BE2C (cell line): ENCODE results near the gene ABHD2.

Source experiments
- DNase-seq: peaks from one replicate; pipeline ENCODE4 v3.0.0-alpha.2; 2020
- H3K27me3 ChIP-seq: fragments of 250-450 bp; sonication (Bioruptor Pico); 2 replicates; pipeline ENCODE4 v1.5.1; 2020; ENCODE audit warnings: mild to moderate bottlenecking
- H3K36me3 ChIP-seq: fragments of 250-450 bp; sonication (Bioruptor Pico); 2 replicates; pipeline ENCODE4 v1.5.1; 2020; ENCODE audit warnings: mild to moderate bottlenecking
- H3K4me1 ChIP-seq: fragments of 250-450 bp; sonication (Bioruptor Pico); 2 replicates; pipeline ENCODE4 v1.5.1; 2020
- H3K4me3 ChIP-seq: 2 replicates; pipeline ENCODE4 v1.5.1; 2011; ENCODE audit warnings: low read depth, low read length
- H3K9me3 ChIP-seq: fragments of 250-450 bp; sonication (Bioruptor Pico); 2 replicates; pipeline ENCODE4 v1.5.1; 2020
- CTCF ChIP-seq: IDR thresholded peaks from 2 replicates; pipeline ENCODE4 v1.5.1; 2012; ENCODE audit warnings: mild to moderate bottlenecking, low read depth, low read length

The ABHD2 gene

GRCh38 chr15:89195836-89196235 is 107.6 kb downstream of the ABHD2 start:
- H3K4me3 ChIP-seq, result no peak overlapping the region
- TF ChIP-seq CTCF, result no peak
- no peak for DNase-seq
- H3K9me3 ChIP-seq, result no peaks in the 10 kb centered on the region
- peaks cover 28% of the 10 kb centered on the region for H3K36me3 ChIP-seq
- H3K27me3 ChIP-seq, result no peaks in the 10 kb centered on the region
- H3K4me1 ChIP-seq, result peaks cover 8% of the 10 kb centered on the region; the same call in 1 of the 2 replicates

- H3K36me3 ChIP-seq, result peaks cover 24% of the 10 kb centered on the region
- TF ChIP-seq CTCF, result no peak
- no peak for DNase-seq
- H3K4me1 ChIP-seq, result peaks cover 8% of the 10 kb centered on the region; the same call in 1 of the 2 replicates
- no peaks in the 10 kb centered on the region for H3K27me3 ChIP-seq
- no peak overlapping the region for H3K4me3 ChIP-seq
- no peaks in the 10 kb centered on the region for H3K9me3 ChIP-seq
These were observed 108.0 kb downstream of the ABHD2 start for GRCh38 chr15:89196241-89196640.

GRCh38 chr15:89196994-89197393 is 108.7 kb downstream of the ABHD2 start:
- no peak for TF ChIP-seq CTCF
- Histone ChIP-seq H3K27me3 (no peaks in the 10 kb centered on the region), H3K4me3 (no peak overlapping the region), H3K36me3 (peaks cover 20% of the 10 kb centered on the region), H3K9me3 (no peaks in the 10 kb centered on the region), H3K4me1 (peaks cover 8% of the 10 kb centered on the region; the same call in 1 of the 2 replicates)
- DNase-seq, result peak; percentile 36

- Histone ChIP-seq H3K9me3 (no peaks in the 10 kb centered on the region), H3K4me1 (peaks cover 8% of the 10 kb centered on the region; the same call in 1 of the 2 replicates), H3K4me3 (no peak overlapping the region), H3K27me3 (no peaks in the 10 kb centered on the region), H3K36me3 (peaks cover 18% of the 10 kb centered on the region)
- no peak for TF ChIP-seq CTCF
- peak; percentile 32 for DNase-seq
These were observed 109.3 kb downstream of the ABHD2 start for GRCh38 chr15:89197503-89197971.

GRCh38 chr15:89198196-89198595 is 109.9 kb downstream of the ABHD2 start:
- H3K36me3 ChIP-seq, result peaks cover 15% of the 10 kb centered on the region
- H3K4me3 ChIP-seq, result no peak overlapping the region
- DNase-seq, result no peak
- H3K9me3 ChIP-seq, result no peaks in the 10 kb centered on the region
- no peak for TF ChIP-seq CTCF
- H3K4me1 ChIP-seq, result peaks cover 8% of the 10 kb centered on the region; the same call in 1 of the 2 replicates
- H3K27me3 ChIP-seq, result no peaks in the 10 kb centered on the region

- Histone ChIP-seq H3K27me3 (no peaks in the 10 kb centered on the region), H3K9me3 (no peaks in the 10 kb centered on the region), H3K4me1 (peaks cover 8% of the 10 kb centered on the region; the same call in 1 of the 2 replicates), H3K4me3 (no peak overlapping the region), H3K36me3 (peaks cover 12% of the 10 kb centered on the region)
- no peak for DNase-seq
- no peak for TF ChIP-seq CTCF
These were observed 110.7 kb downstream of the ABHD2 start for GRCh38 chr15:89198934-89199333.
